Measurements from ENCODE around the gene TLE3.

Gene TLE3

GRCh38 chr15:69998541-69999391 lies 99.0 kb downstream of the TLE3 start:
- DNase-seq = no peak

GRCh38 chr15:69997813-69998212 lies 99.9 kb downstream of the TLE3 start:
- peak; percentile 11 for DNase-seq
